GM23338 (cell line): ENCODE measurements around the gene MAP4K4.

Experiments used
- CTCF ChIP-seq, 2 experiments: fragments of 200-600 bp in 1 of 2; sonication (generic) in 1 of 2; conservative IDR thresholded peaks; 2 replicates each; pipeline versions ENCODE4 v1.5.1 to v1.6.1; 2016 to 2017; ENCODE audit warnings: antibody characterized with exemption in 2 of 2, low read depth in 2 of 2, mild to moderate bottlenecking in 2 of 2, moderate library complexity in 1 of 2
- EZH2 ChIP-seq: fragments of 200-600 bp; sonication (generic); IDR thresholded peaks from one replicate; pipeline ENCODE4 v1.8.0; 2017; ENCODE audit warnings: antibody characterized with exemption, mild to moderate bottlenecking, low read depth; ENCODE audit not compliant: unreplicated experiment
- EZH2phosphoT487 ChIP-seq: fragments of 200-600 bp; sonication (generic); IDR thresholded peaks from one replicate; pipeline ENCODE4 v1.8.1; 2018; ENCODE audit warnings: antibody characterized with exemption; ENCODE audit not compliant: unreplicated experiment
- POLR2AphosphoS5 ChIP-seq: IDR thresholded peaks from 2 replicates; pipeline ENCODE4 v1.6.1; 2016; ENCODE audit warnings: antibody characterized with exemption, low read depth
- REST ChIP-seq: IDR thresholded peaks from one replicate; pipeline ENCODE4 v1.6.1; 2018; ENCODE audit warnings: antibody characterized with exemption; ENCODE audit not compliant: unreplicated experiment
- STAT1 ChIP-seq: IDR thresholded peaks from one replicate; pipeline ENCODE4 v1.6.1; 2016; ENCODE audit warnings: antibody characterized with exemption; ENCODE audit not compliant: unreplicated experiment
- ZNF331 ChIP-seq: fragments of 250-450 bp; sonication (Bioruptor Pico); IDR thresholded peaks from 2 replicates; pipeline ENCODE4 v1.5.0; 2020; ENCODE audit warnings: low read depth, mild to moderate bottlenecking, moderate library complexity

GRCh38 chr2:101869527-101869926 is 172.0 kb downstream of the MAP4K4 start:
- TF ChIP-seq CTCF (conservative IDR thresholded peaks at IDR 0.05; ENCODE audit: low read depth in 2 of 2) (no peak), POLR2AphosphoS5 (no peak), EZH2phosphoT487 (no peak), STAT1 (no peak), ZNF331 (CRISPR knock-in tag) (no peak), EZH2 (no peak), REST (no peak)
